KOPT-K1 (cell line): Measurements from ENCODE around the gene RPH3AL.
"Not testable (repeated sequence)": the region's sequence is repeated elsewhere in the genome, so short reads cannot be mapped to it uniquely, and the experiment has no call there.

Source experiments
- H3K27ac ChIP-seq: fragments of 200-600 bp; sonication (generic); 2 replicates; pipeline ENCODE4 v1.5.1; 2016; ENCODE audit warnings: antibody characterized with exemption, mild to moderate bottlenecking, low read depth, low read length; ENCODE audit not compliant: poor library complexity, severe bottlenecking
- H3K36me3 ChIP-seq: fragments of 200-600 bp; sonication (generic); 2 replicates; pipeline ENCODE4 v1.5.1; 2017; ENCODE audit warnings: antibody characterized with exemption, mild to moderate bottlenecking, low read length, moderate library complexity; ENCODE audit not compliant: insufficient read depth
- H3K9me3 ChIP-seq: fragments of 200-600 bp; sonication (generic); 2 replicates; pipeline ENCODE4 v1.5.1; 2017; ENCODE audit warnings: antibody characterized with exemption, low read length, mild to moderate bottlenecking; ENCODE audit not compliant: insufficient read depth, poor library complexity, severe bottlenecking

RPH3AL gene

GRCh38 chr17:258045-258734 is 94.4 kb downstream of the RPH3AL start:
- Histone ChIP-seq H3K36me3 (no peaks in the 10 kb centered on the region), H3K9me3 (no peaks in the 10 kb centered on the region), H3K27ac (no peak overlapping the region)

- no peaks in the 10 kb centered on the region for H3K9me3 ChIP-seq
- H3K36me3 ChIP-seq: no peaks in the 10 kb centered on the region
- H3K27ac ChIP-seq: no peak overlapping the region
These were observed 99.3 kb downstream of the RPH3AL start for GRCh38 chr17:253091-253846.

GRCh38 chr17:252456-252855 is 100.2 kb downstream of the RPH3AL start:
- Histone ChIP-seq H3K27ac (no peak overlapping the region), H3K36me3 (no peaks in the 10 kb centered on the region), H3K9me3 (no peaks in the 10 kb centered on the region)

GRCh38 chr17:251531-251930 is 101.1 kb downstream of the RPH3AL start:
- Histone ChIP-seq H3K36me3 (no peaks in the 10 kb centered on the region), H3K9me3 (no peaks in the 10 kb centered on the region), H3K27ac (no peak overlapping the region)

- H3K9me3 ChIP-seq: no peaks in the 10 kb centered on the region
- H3K27ac ChIP-seq: no peak overlapping the region
- H3K36me3 ChIP-seq: no peaks in the 10 kb centered on the region
These were observed 101.9 kb downstream of the RPH3AL start for GRCh38 chr17:250487-251300.

GRCh38 chr17:249236-249993 is 103.2 kb downstream of the RPH3AL start:
- Histone ChIP-seq H3K27ac (no peak overlapping the region), H3K36me3 (no peaks in the 10 kb centered on the region), H3K9me3 (no peaks in the 10 kb centered on the region)

- H3K36me3 ChIP-seq: no peaks in the 10 kb centered on the region
- H3K9me3 ChIP-seq: no peaks in the 10 kb centered on the region
- no peak overlapping the region for H3K27ac ChIP-seq
These were observed 104.0 kb downstream of the RPH3AL start for GRCh38 chr17:248337-249235.

- Histone ChIP-seq H3K9me3 (no peaks in the 10 kb centered on the region), H3K36me3 (no peaks in the 10 kb centered on the region), H3K27ac (no peak overlapping the region)
These were observed 104.8 kb downstream of the RPH3AL start for GRCh38 chr17:247767-248166.

GRCh38 chr17:246851-247421 is 105.7 kb downstream of the RPH3AL start:
- no peak overlapping the region for H3K27ac ChIP-seq
- no peaks in the 10 kb centered on the region for H3K9me3 ChIP-seq
- H3K36me3 ChIP-seq: no peaks in the 10 kb centered on the region

- Histone ChIP-seq H3K9me3 (no peaks in the 10 kb centered on the region), H3K36me3 (no peaks in the 10 kb centered on the region)
These were observed 106.4 kb downstream of the RPH3AL start for GRCh38 chr17:246226-246625.

GRCh38 chr17:245611-246010 is 107.0 kb downstream of the RPH3AL start:
- Histone ChIP-seq H3K27ac (no peak overlapping the region), H3K9me3 (no peaks in the 10 kb centered on the region), H3K36me3 (no peaks in the 10 kb centered on the region)

More at GRCh38 chr17:246226-246625, 106.4 kb downstream of the RPH3AL start:
- H3K27ac ChIP-seq: no peak overlapping the region

GRCh38 chr17:245020-245419 is 107.6 kb downstream of the RPH3AL start:
- Histone ChIP-seq H3K27ac (no peak overlapping the region), H3K36me3 (no peaks in the 10 kb centered on the region), H3K9me3 (no peaks in the 10 kb centered on the region)

GRCh38 chr17:243924-244323 is 108.7 kb downstream of the RPH3AL start:
- not testable (repeated sequence) for H3K9me3 ChIP-seq, H3K27ac ChIP-seq, H3K36me3 ChIP-seq

- Histone ChIP-seq H3K27ac (no peak overlapping the region), H3K9me3 (no peaks in the 10 kb centered on the region), H3K36me3 (no peaks in the 10 kb centered on the region)
These were observed 113.7 kb downstream of the RPH3AL start for GRCh38 chr17:238964-239259.
